HepG2 (cell line): ENCODE measurements around the gene PRR23E.

Experiments
- ATF1 ChIP-seq: IDR thresholded peaks from 2 replicates; pipeline ENCODE4 v1.6.1; 2016; ENCODE audit warnings: mild to moderate bottlenecking, control low read depth
- HIVEP1 ChIP-seq: sonication (generic); formaldehyde crosslinking; IDR thresholded peaks from 2 replicates; pipeline ENCODE4 v1.4.0; 2020; ENCODE audit warnings: mild to moderate bottlenecking, missing genetic modification reagents
- KAT2B ChIP-seq: fragments of 150-350 bp; IDR thresholded peaks from 2 replicates; pipeline ENCODE4 v1.6.1; 2014; ENCODE audit warnings: low read depth, low read length, borderline replicate concordance
- POLR2A ChIP-seq, 2 experiments: IDR thresholded peaks; 2 replicates each; pipeline ENCODE4 v1.6.1; 2011; ENCODE audit warnings: low read depth in 2 of 2, low read length in 2 of 2, mild to moderate bottlenecking in 1 of 2, moderate library complexity in 1 of 2; ENCODE audit not compliant: insufficient read depth in 1 of 2
- RBFOX2 ChIP-seq: fragments of 200-400 bp; formaldehyde crosslinking; IDR thresholded peaks from 2 replicates; pipeline ENCODE4 v1.6.1; 2017; ENCODE audit warnings: low read depth, mild to moderate bottlenecking, low read length
- REL ChIP-seq: sonication (generic); formaldehyde crosslinking; conservative IDR thresholded peaks from 2 replicates; pipeline ENCODE4 v1.8.0; 2022; ENCODE audit warnings: mild to moderate bottlenecking, missing genetic modification reagents, moderate library complexity
- TMF1 ChIP-seq: sonication (generic); formaldehyde crosslinking; IDR thresholded peaks from 2 replicates; pipeline ENCODE4 v1.8.1; 2022; ENCODE audit warnings: low read depth, missing genetic modification reagents
- ZC3H4 ChIP-seq: sonication (generic); formaldehyde crosslinking; IDR thresholded peaks from 2 replicates; pipeline ENCODE4 v1.4.0; 2020; ENCODE audit warnings: missing genetic modification reagents, borderline replicate concordance
- ZFP37 ChIP-seq: sonication (generic); formaldehyde crosslinking; IDR thresholded peaks from 2 replicates; pipeline ENCODE4 v1.4.0; 2020; ENCODE audit warnings: missing genetic modification reagents, borderline replicate concordance
- ZNF121 ChIP-seq: sonication (generic); formaldehyde crosslinking; IDR thresholded peaks from 2 replicates; pipeline ENCODE4 v1.5.0; 2020; ENCODE audit warnings: mild to moderate bottlenecking, missing genetic modification reagents
- ZNF773 ChIP-seq: sonication (generic); formaldehyde crosslinking; IDR thresholded peaks from 2 replicates; pipeline ENCODE4 v1.4.0; 2020; ENCODE audit warnings: missing genetic modification reagents, borderline replicate concordance
- TF ChIP-seq, protein P1 (sequence below): sonication (generic); formaldehyde crosslinking; IDR thresholded peaks from 2 replicates; pipeline ENCODE4 v1.5.0; 2020; ENCODE audit warnings: mild to moderate bottlenecking, missing genetic modification reagents, moderate library complexity

DNA sequence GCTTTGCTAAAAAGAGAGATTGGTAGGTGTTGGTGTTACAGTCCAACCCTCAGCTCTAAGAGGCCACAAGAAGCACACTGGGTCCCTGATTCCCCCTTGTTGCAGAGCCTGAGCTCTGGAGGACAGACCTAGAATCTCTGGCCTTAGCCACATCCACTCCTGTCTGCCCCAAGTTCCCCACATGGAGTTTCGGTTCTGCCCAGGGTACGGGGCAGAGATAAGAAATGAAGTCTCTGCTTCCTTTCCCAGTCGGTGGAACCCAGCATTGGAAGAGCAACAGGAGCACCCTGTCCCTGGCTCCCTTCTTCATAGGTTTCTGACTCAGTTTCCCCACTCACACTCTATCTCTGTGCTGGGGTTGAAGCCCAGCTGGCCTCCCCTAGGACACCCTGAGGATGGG, 13.2 kb downstream of the PRR23E start:
- TF ChIP-seq RBFOX2 (no peak), KAT2B (no peak), ZNF121 (CRISPR knock-in tag) (no peak), POLR2A (IDR thresholded peaks at IDR 0.05; ENCODE audit: insufficient read depth in 1 of 2, low read depth in 2 of 2, low read length in 2 of 2) (no peak), ATF1 (no peak), REL (CRISPR knock-in tag) (no peak), ZNF773 (CRISPR knock-in tag) (no peak), ZFP37 (CRISPR knock-in tag) (no peak), ZC3H4 (no peak), HIVEP1 (CRISPR knock-in tag) (no peak), TMF1 (CRISPR knock-in tag) (no peak)
- TF ChIP-seq, protein P1, sequence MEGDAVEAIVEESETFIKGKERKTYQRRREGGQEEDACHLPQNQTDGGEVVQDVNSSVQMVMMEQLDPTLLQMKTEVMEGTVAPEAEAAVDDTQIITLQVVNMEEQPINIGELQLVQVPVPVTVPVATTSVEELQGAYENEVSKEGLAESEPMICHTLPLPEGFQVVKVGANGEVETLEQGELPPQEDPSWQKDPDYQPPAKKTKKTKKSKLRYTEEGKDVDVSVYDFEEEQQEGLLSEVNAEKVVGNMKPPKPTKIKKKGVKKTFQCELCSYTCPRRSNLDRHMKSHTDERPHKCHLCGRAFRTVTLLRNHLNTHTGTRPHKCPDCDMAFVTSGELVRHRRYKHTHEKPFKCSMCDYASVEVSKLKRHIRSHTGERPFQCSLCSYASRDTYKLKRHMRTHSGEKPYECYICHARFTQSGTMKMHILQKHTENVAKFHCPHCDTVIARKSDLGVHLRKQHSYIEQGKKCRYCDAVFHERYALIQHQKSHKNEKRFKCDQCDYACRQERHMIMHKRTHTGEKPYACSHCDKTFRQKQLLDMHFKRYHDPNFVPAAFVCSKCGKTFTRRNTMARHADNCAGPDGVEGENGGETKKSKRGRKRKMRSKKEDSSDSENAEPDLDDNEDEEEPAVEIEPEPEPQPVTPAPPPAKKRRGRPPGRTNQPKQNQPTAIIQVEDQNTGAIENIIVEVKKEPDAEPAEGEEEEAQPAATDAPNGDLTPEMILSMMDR (CRISPR knock-in tag) = no peak
